ENCODE measurements around the gene TCF7L1.
"Not testable (repeated sequence)": the region's sequence is repeated elsewhere in the genome, so short reads cannot be mapped to it uniquely, and the experiment has no call there.

Gene TCF7L1

GRCh38 chr2:85209887-85210286 lies 76.7 kb downstream of the TCF7L1 start:
- H3K9me3 Mint-ChIP-seq (ENCODE audit: low read depth): no peaks in the 10 kb centered on the region
- peaks cover 8% of the 10 kb centered on the region for H3K27me3 Mint-ChIP-seq
- no peak overlapping the region for H3K27ac Mint-ChIP-seq
- H3K4me1 Mint-ChIP-seq (ENCODE audit: low read depth): no peaks in the 10 kb centered on the region
- H3K36me3 Mint-ChIP-seq: no peaks in the 10 kb centered on the region
- no peak overlapping the region for H3K4me3 Mint-ChIP-seq

DNA sequence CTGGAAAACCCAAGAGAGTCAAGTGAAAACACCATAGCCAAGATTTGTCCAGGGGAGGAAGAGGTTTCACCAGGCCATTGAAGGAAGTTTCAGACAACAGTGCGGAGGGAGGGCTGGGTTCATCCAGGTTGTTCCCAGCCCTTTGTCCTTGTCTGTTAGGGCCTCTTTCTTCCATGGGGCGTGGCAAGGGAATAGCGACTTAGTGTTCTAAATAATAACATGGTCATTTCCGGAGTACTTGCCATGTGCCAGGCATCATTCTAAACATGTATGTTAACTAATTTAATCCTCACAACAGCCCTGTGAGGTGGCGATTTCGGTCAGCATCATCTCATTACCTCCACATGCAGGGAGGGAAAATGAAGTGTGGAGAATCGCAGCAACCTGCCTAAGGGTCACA lies 77.3 kb downstream of the TCF7L1 start:
- H3K4me3 Mint-ChIP-seq: no peak overlapping the region
- peaks cover 8% of the 10 kb centered on the region for H3K27me3 Mint-ChIP-seq
- no peaks in the 10 kb centered on the region for H3K36me3 Mint-ChIP-seq
- no peaks in the 10 kb centered on the region for H3K9me3 Mint-ChIP-seq (ENCODE audit: low read depth)
- H3K27ac Mint-ChIP-seq: no peak overlapping the region
- H3K4me1 Mint-ChIP-seq (ENCODE audit: low read depth): no peaks in the 10 kb centered on the region

GRCh38 chr2:85211606-85212005 lies 78.4 kb downstream of the TCF7L1 start:
- H3K4me3 Mint-ChIP-seq; H3K27me3 Mint-ChIP-seq; H3K9me3 Mint-ChIP-seq (ENCODE audit: low read depth); H3K4me1 Mint-ChIP-seq (ENCODE audit: low read depth); H3K27ac Mint-ChIP-seq; H3K36me3 Mint-ChIP-seq: not testable (repeated sequence)

GRCh38 chr2:85212841-85213240 lies 79.6 kb downstream of the TCF7L1 start:
- H3K36me3 Mint-ChIP-seq: no peaks in the 10 kb centered on the region
- H3K4me1 Mint-ChIP-seq (ENCODE audit: low read depth): no peaks in the 10 kb centered on the region
- no peaks in the 10 kb centered on the region for H3K9me3 Mint-ChIP-seq (ENCODE audit: low read depth)
- H3K27ac Mint-ChIP-seq: no peak overlapping the region
- peaks cover 13% of the 10 kb centered on the region for H3K27me3 Mint-ChIP-seq
- H3K4me3 Mint-ChIP-seq: no peak overlapping the region

GRCh38 chr2:85213404-85213803 lies 80.2 kb downstream of the TCF7L1 start:
- Mint-ChIP-seq H3K27me3 (peaks cover 13% of the 10 kb centered on the region), H3K4me1 (ENCODE audit: low read depth) (no peaks in the 10 kb centered on the region), H3K9me3 (ENCODE audit: low read depth) (no peaks in the 10 kb centered on the region), H3K27ac (no peak overlapping the region), H3K4me3 (no peak overlapping the region), H3K36me3 (no peaks in the 10 kb centered on the region)

DNA sequence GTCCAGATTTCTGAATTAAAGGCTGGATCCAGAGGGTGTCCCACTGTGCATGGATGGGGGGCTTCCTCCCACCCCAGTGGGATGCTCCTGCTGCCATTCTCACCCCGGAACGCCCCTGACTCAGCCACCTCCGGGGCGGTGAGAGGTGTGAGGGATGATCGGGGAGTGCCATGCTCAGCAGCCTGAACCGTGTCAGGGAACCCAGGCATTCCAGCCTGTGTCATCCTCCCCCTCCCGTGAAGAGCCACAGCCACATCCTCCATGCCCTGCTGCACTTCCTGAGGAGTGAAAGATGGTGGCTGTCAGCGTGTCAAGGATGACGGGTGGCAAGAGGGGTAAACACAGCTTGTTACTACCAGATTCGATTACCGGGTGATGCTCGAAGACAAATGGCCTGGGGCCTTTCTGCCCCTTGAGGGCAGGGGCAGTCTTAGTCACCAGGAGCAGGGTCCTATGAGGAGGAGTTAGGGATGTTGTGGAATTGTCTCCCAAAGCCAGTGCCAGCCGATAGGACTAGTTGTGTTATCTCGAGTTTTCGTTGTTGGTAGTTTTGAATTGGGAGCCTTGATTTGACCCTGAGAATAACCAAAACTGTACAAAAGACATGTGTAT lies 80.8 kb downstream of the TCF7L1 start:
- Mint-ChIP-seq H3K4me1 (ENCODE audit: low read depth) (no peaks in the 10 kb centered on the region), H3K4me3 (no peak overlapping the region), H3K27ac (no peak overlapping the region), H3K9me3 (ENCODE audit: low read depth) (no peaks in the 10 kb centered on the region), H3K27me3 (peaks cover 13% of the 10 kb centered on the region), H3K36me3 (no peaks in the 10 kb centered on the region)

GRCh38 chr2:85215081-85215447 lies 81.9 kb downstream of the TCF7L1 start:
- Mint-ChIP-seq H3K4me1 (ENCODE audit: low read depth) (no peaks in the 10 kb centered on the region), H3K4me3 (no peak overlapping the region), H3K9me3 (ENCODE audit: low read depth) (no peaks in the 10 kb centered on the region), H3K27ac (no peak overlapping the region), H3K36me3 (no peaks in the 10 kb centered on the region), H3K27me3 (peaks cover 17% of the 10 kb centered on the region)

GRCh38 chr2:85215448-85216401 lies 82.5 kb downstream of the TCF7L1 start:
- Mint-ChIP-seq H3K36me3 (no peaks in the 10 kb centered on the region), H3K4me1 (ENCODE audit: low read depth) (no peaks in the 10 kb centered on the region), H3K9me3 (ENCODE audit: low read depth) (no peaks in the 10 kb centered on the region), H3K27me3 (peaks cover 17% of the 10 kb centered on the region), H3K4me3 (no peak overlapping the region), H3K27ac (no peak overlapping the region)

DNA sequence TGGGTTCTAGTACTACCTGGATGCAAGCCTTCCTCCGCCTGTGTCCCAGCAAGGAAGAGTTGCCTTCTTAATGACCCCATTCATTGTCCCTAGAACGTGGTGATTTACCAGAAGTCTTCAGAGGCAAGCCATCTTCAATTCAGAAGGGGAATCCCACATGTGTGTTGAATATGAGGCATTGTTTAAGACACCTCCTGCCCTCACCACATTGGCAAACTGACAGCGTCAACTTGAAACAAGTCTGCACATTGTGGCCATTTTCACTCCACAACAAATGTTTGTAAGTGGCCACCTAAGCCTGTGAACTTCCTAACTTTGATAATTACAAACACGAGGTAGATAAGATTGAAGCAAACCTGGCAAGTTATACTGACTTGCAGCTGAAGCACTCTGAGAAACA lies 83.7 kb downstream of the TCF7L1 start:
- no peaks in the 10 kb centered on the region for H3K4me1 Mint-ChIP-seq (ENCODE audit: low read depth)
- H3K4me3 Mint-ChIP-seq: no peak overlapping the region
- H3K27ac Mint-ChIP-seq: no peak overlapping the region
- no peaks in the 10 kb centered on the region for H3K9me3 Mint-ChIP-seq (ENCODE audit: low read depth)
- no peaks in the 10 kb centered on the region for H3K36me3 Mint-ChIP-seq
- H3K27me3 Mint-ChIP-seq: peaks cover 22% of the 10 kb centered on the region

GRCh38 chr2:85221067-85221691 lies 88.0 kb downstream of the TCF7L1 start:
- no peaks in the 10 kb centered on the region for H3K9me3 Mint-ChIP-seq (ENCODE audit: low read depth)
- no peaks in the 10 kb centered on the region for H3K36me3 Mint-ChIP-seq
- H3K4me1 Mint-ChIP-seq (ENCODE audit: low read depth): no peaks in the 10 kb centered on the region
- no peak overlapping the region for H3K27ac Mint-ChIP-seq
- H3K27me3 Mint-ChIP-seq: peaks cover 17% of the 10 kb centered on the region
- H3K4me3 Mint-ChIP-seq: no peak overlapping the region

DNA sequence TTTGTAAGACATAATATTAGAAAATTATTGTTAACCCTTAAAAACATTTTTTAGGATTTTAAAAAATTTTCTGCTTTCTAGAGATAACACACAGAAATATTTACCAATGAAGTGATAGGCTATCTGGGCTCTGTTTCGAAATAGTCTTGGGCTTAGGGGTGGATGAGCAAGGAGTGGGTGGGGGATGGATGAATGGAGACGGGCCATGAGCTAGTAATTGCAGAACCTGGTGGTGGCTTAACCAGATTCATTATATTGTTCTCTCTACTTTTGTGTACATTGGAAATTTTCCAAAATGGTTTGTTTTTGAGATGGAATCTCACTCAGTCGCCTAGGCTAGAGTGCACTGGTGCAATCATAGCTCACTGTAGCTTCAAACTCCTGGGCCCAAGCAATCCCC lies 89.6 kb downstream of the TCF7L1 start:
- Mint-ChIP-seq H3K27me3 (peaks cover 17% of the 10 kb centered on the region), H3K4me1 (ENCODE audit: low read depth) (no peaks in the 10 kb centered on the region), H3K27ac (no peak overlapping the region), H3K36me3 (no peaks in the 10 kb centered on the region), H3K9me3 (ENCODE audit: low read depth) (no peaks in the 10 kb centered on the region), H3K4me3 (no peak overlapping the region)

GRCh38 chr2:85226783-85227182 lies 93.6 kb downstream of the TCF7L1 start:
- H3K9me3 Mint-ChIP-seq (ENCODE audit: low read depth): no peaks in the 10 kb centered on the region
- H3K4me1 Mint-ChIP-seq (ENCODE audit: low read depth): no peaks in the 10 kb centered on the region
- H3K4me3 Mint-ChIP-seq: no peak overlapping the region
- no peaks in the 10 kb centered on the region for H3K36me3 Mint-ChIP-seq
- H3K27me3 Mint-ChIP-seq: peaks cover 9% of the 10 kb centered on the region
- no peak overlapping the region for H3K27ac Mint-ChIP-seq

DNA sequence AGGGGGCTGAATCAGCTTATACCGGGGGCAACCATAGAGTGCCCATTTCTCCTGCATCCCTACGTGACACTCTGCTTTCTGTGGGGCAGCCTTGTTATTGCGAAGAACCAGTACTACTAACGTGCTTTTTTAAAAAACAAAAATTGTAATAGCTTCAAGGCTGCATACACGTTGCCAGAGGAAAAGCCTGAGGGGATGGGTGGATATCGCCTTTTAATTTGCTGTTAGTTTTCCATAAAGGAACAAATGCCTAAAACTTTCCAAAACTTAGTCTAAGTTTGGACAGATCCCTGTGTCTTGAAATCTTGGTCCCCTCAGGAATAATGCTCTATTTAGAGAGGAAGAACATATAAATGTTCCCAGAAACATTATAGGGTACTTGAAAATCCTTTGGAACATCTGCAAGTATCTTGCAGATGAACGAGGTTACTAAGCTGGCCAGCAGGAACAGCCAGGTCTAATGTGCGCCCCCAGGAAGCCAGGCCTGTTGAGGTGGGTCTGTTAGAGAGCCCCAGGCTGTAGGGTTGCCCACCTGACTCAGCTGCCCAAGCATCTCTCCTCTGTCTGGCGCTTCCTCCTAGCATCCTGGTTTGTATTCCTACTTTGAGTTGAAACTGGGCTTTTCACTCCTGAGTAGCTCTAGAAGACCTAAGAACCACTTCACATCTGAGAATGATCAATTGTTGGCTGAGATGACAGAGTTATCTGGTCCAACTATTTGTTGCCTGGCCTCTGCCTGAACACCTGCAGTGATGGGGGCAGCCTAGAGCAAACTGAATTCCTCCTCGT lies 97.7 kb downstream of the TCF7L1 start:
- no peak overlapping the region for H3K4me3 Mint-ChIP-seq
- H3K27ac Mint-ChIP-seq: no peak overlapping the region
- no peaks in the 10 kb centered on the region for H3K36me3 Mint-ChIP-seq
- no peaks in the 10 kb centered on the region for H3K4me1 Mint-ChIP-seq (ENCODE audit: low read depth)
- peaks cover 9% of the 10 kb centered on the region for H3K27me3 Mint-ChIP-seq
- no peaks in the 10 kb centered on the region for H3K9me3 Mint-ChIP-seq (ENCODE audit: low read depth)

DNA sequence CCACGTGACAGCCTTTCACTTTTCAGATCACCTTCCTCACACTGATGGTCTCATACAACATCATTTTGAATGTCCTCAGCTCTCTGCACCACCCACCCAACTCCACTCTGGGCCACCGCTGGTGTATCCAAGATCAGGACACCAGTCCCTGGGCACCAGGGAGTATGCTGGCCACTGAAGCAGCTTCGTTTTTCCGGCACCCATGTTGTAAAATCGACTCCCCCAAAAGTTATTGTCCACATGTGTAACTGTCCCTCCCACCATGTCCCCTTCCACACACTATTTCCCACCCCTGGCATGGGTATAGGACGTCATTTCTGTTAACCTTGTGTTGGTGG lies 98.2 kb downstream of the TCF7L1 start:
- Mint-ChIP-seq H3K36me3 (no peaks in the 10 kb centered on the region), H3K9me3 (ENCODE audit: low read depth) (no peaks in the 10 kb centered on the region), H3K27ac (no peak overlapping the region), H3K4me1 (ENCODE audit: low read depth) (no peaks in the 10 kb centered on the region), H3K27me3 (peaks cover 8% of the 10 kb centered on the region), H3K4me3 (no peak overlapping the region)

GRCh38 chr2:85231952-85232351 lies 98.8 kb downstream of the TCF7L1 start:
- peaks cover 6% of the 10 kb centered on the region for H3K27me3 Mint-ChIP-seq
- H3K9me3 Mint-ChIP-seq (ENCODE audit: low read depth): no peaks in the 10 kb centered on the region
- no peaks in the 10 kb centered on the region for H3K4me1 Mint-ChIP-seq (ENCODE audit: low read depth)
- no peak overlapping the region for H3K4me3 Mint-ChIP-seq
- no peaks in the 10 kb centered on the region for H3K36me3 Mint-ChIP-seq
- no peak overlapping the region for H3K27ac Mint-ChIP-seq
